Activated CD8-positive, alpha-beta memory T cell treated with anti-CD3 and anti-CD28 coated beads, Interleukin-2, amount 10 ng/mL, durations not matched to agents 7 days and 5 days (primary cell): ENCODE results near the gene TMEM222. TPM values are rescaled to one million over a fixed set of nuclear protein-coding genes. Genes with fewer than 3 reads are reported as not detected.
A peak's percentile ranks its signal among the peaks of the same experiment; 100 is the strongest.

Experiments
- ATAC-seq: fragments of 150-1000 bp; cut with Tn5 transposase; one replicate; pipeline ENCODE4 v1.10.0; 2021; ENCODE audit warnings: moderate library complexity
- CTCF ChIA-PET: fragments of 350-600 bp; sonication (Branson Sonifier 250); formaldehyde crosslinking; loops from one replicate; lab custom pipeline; 2021; ENCODE audit warnings: antibody characterized with exemption; lab: Charles Lee
- DNase-seq: peaks from one replicate; pipeline ENCODE4 v3.0.0-alpha.2; 2020
- H3K27ac Mint-ChIP-seq: one replicate; pipeline ENCODE4 v1.8.0; 2021; ENCODE audit warnings: mild to moderate bottlenecking, mixed read lengths
- H3K27me3 Mint-ChIP-seq: one replicate; pipeline ENCODE4 v1.8.0; 2021; ENCODE audit warnings: mixed read lengths
- H3K36me3 Mint-ChIP-seq: one replicate; pipeline ENCODE4 v1.8.0; 2021; ENCODE audit warnings: mild to moderate bottlenecking, mixed read lengths
- H3K4me1 Mint-ChIP-seq: one replicate; pipeline ENCODE4 v1.8.0; 2021; ENCODE audit warnings: mixed read lengths
- H3K4me3 Mint-ChIP-seq: one replicate; pipeline ENCODE4 v1.8.0; 2021; ENCODE audit warnings: mild to moderate bottlenecking, moderate library complexity, mixed read lengths
- H3K9me3 Mint-ChIP-seq: one replicate; pipeline ENCODE4 v1.8.0; 2022; ENCODE audit warnings: low read depth, mixed read lengths
- total RNA-seq, 2 experiments: library from RNA; stranded (reverse); gene quantifications; one replicate each; pipeline ENCODE4 v1.2.3, GENCODE V29; 2021

The TMEM222 gene
- total RNA-seq, 2 experiments from 2014 or later, result 31.0 to 44.2 TPM

DNA sequence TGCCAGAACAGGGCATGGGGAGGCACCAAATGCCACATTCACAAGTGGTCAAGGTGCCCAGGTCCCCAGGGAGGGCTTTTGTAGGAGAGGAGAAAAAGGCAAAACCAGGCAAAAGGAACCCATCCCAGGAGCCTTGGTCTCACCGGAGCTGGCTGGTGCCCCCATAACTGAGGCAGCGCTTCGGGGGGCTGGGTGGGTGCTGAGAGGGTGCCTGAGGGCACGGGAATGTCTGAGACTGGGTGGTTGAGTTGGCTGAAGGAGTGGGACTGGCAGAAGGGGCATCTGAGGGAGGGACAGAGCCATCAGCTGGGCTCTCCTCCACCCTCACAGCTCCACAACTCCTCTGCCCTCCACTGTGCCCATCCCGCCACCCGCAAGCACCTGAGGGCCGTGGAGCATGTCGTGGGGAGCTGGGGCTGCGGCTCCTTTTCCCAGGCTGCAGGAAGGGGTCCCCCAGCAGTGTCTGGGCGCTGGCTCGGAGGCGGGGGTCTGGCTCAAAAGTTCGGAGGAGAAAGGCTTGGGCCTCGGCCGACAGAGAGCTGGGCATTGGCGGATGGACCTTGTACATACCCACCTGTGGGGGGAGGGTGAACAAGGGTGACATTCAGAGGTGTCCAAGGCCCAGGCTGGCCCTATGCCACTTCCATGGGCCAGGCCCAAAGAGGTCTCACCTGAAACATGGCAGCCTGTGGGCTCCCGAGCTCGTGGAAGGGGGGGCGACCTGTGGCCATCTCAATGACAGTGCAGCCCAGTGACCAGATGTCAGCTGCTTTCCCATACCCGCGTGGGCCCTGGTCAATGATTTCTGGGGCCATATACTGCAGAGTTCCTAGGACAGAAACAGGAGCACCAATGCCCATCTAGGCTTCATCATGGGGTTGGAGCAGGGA lies 36.3 kb downstream of the TMEM222 start:
- DNase-seq (no peak), ATAC-seq (no peak)
- Mint-ChIP-seq H3K27ac (no peak overlapping the region), H3K4me1 (peaks cover 44% of the 10 kb centered on the region), H3K4me3 (no peak overlapping the region), H3K27me3 (peaks cover 8% of the 10 kb centered on the region), H3K9me3 (no peaks in the 10 kb centered on the region), H3K36me3 (no peaks in the 10 kb centered on the region)
- CTCF ChIA-PET, result interaction anchor here (0.8 to 8.2 kb wide), 32 partner anchors 9 to 314 kb away, joined by 3 to 136 read pairs (median 5); partner anchors contain the start of genes CD164L2, FCN3, GPR3 and IFI6

DNA sequence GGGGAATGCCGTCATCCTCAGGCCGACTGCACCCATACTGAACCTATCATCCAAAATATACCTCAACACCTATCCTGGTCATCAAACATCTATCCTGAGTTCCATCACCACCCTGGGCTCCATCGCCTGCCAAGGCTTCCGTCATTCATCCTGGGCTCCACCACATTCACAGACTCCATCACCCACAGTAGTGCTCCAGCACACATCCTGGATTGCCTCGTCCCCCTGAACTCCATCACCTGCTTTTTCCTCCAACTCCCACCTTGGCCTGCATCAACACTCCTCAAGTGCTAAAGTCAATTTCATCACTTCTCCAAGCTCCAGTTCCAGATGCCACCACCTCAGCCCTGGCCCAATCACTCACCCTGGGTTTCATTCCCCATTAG lies 37.0 kb downstream of the TMEM222 start:
- no peak overlapping the region for H3K4me3 Mint-ChIP-seq
- DNase-seq, result no peak
- H3K36me3 Mint-ChIP-seq, result no peaks in the 10 kb centered on the region
- CTCF ChIA-PET, result interaction anchor here (1.3 to 8.2 kb wide), 12 partner anchors 10 to 304 kb away, joined by 4 to 136 read pairs (median 25); partner anchors contain the start of genes CD164L2, MAP3K6 and SYTL1
- H3K9me3 Mint-ChIP-seq, result no peaks in the 10 kb centered on the region
- H3K27ac Mint-ChIP-seq, result peak overlapping the region; percentile 5
- H3K27me3 Mint-ChIP-seq, result peaks cover 8% of the 10 kb centered on the region
- no peak for ATAC-seq
- peaks cover 44% of the 10 kb centered on the region for H3K4me1 Mint-ChIP-seq

GRCh38 chr1:27359822-27360158 lies 37.8 kb downstream of the TMEM222 start:
- no peaks in the 10 kb centered on the region for H3K9me3 Mint-ChIP-seq
- H3K36me3 Mint-ChIP-seq, result no peaks in the 10 kb centered on the region
- H3K27ac Mint-ChIP-seq, result no peak overlapping the region
- CTCF ChIA-PET, result interaction anchor here (1.2 to 8.2 kb wide), 7 partner anchors 9 to 303 kb away, joined by 4 to 136 read pairs (median 29); partner anchors contain the start of genes CD164L2, MAP3K6 and SYTL1
- H3K4me1 Mint-ChIP-seq, result peaks cover 47% of the 10 kb centered on the region
- ATAC-seq (no peak), DNase-seq (no peak)
- peak overlapping the region; percentile 53 for H3K4me3 Mint-ChIP-seq
- peaks cover 8% of the 10 kb centered on the region for H3K27me3 Mint-ChIP-seq

- H3K27me3 Mint-ChIP-seq, result peaks cover 8% of the 10 kb centered on the region
- no peaks in the 10 kb centered on the region for H3K36me3 Mint-ChIP-seq
- H3K27ac Mint-ChIP-seq, result no peak overlapping the region
- DNase-seq (peak; percentile 60), ATAC-seq (peak; percentile 32)
- H3K9me3 Mint-ChIP-seq, result no peaks in the 10 kb centered on the region
- H3K4me3 Mint-ChIP-seq, result peak overlapping the region; percentile 53
- CTCF ChIA-PET, result interaction anchor here (1.2 to 8.2 kb wide), 8 partner anchors 8 to 302 kb away, joined by 4 to 136 read pairs (median 25); partner anchors contain the start of genes CD164L2, MAP3K6 and SYTL1
- peaks cover 49% of the 10 kb centered on the region for H3K4me1 Mint-ChIP-seq
These were observed 38.4 kb downstream of the TMEM222 start for GRCh38 chr1:27360159-27361043.

DNA sequence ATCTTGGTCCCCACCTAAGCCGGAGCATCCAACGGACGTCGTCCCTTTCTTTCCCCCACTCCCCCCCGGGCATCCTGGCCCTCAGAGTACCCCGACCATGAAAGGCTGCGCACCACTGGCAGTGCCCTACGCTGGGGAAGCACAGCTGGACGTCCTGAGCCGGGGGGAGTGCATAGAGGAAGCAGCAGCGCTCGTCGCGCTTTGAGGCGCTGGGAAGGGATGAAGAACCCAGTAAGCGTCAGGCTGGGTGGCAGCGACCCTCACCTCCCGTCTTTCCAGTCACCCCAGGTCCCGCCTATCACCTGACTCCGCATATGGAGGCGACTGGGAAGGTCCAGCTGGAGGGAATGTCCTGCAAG lies 39.1 kb downstream of the TMEM222 start:
- Mint-ChIP-seq H3K4me3 (peak overlapping the region; percentile 53), H3K9me3 (no peaks in the 10 kb centered on the region), H3K4me1 (peaks cover 45% of the 10 kb centered on the region), H3K27ac (no peak overlapping the region), H3K27me3 (peaks cover 8% of the 10 kb centered on the region), H3K36me3 (no peaks in the 10 kb centered on the region)
- DNase-seq (no peak), ATAC-seq (no peak)
- CTCF ChIA-PET, result interaction anchor here (1.3 to 2.1 kb wide), 3 partner anchors 28 to 64 kb away, joined by 3 to 8 read pairs (median 5); no protein-coding TSS in a partner anchor

DNA sequence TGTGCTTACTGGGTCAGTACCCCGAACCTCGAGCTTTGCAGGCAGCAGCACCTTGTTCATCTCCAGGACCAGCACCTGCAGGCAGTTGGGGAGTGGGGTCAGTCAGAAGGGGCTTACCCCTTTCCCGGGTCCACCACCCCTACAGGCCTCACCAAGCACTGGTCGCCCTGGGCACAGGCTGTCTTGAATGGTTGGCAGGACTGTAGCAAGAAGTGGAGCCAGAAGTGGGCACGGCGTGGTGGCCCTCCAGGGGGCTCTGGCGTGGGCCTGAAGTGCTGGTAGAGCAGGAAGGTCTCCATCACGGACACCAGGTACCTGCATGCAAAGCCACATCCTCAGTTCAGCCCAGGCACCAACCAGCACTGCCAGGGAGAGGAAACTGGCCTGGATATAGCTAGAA lies 39.6 kb downstream of the TMEM222 start:
- ATAC-seq (no peak), DNase-seq (no peak)
- Mint-ChIP-seq H3K36me3 (no peaks in the 10 kb centered on the region), H3K4me1 (peaks cover 39% of the 10 kb centered on the region), H3K4me3 (no peak overlapping the region), H3K27ac (no peak overlapping the region), H3K9me3 (no peaks in the 10 kb centered on the region), H3K27me3 (peaks cover 8% of the 10 kb centered on the region)
- CTCF ChIA-PET, result interaction anchor here (1.3 to 2.1 kb wide), 4 partner anchors 29 to 64 kb away, joined by 3 to 8 read pairs (median 5); no protein-coding TSS in a partner anchor

GRCh38 chr1:27363766-27364695 lies 42.1 kb downstream of the TMEM222 start:
- DNase-seq, result no peak
- Mint-ChIP-seq H3K4me3 (no peak overlapping the region), H3K27ac (no peak overlapping the region), H3K9me3 (no peaks in the 10 kb centered on the region), H3K36me3 (no peaks in the 10 kb centered on the region), H3K27me3 (peaks cover 11% of the 10 kb centered on the region), H3K4me1 (peaks cover 31% of the 10 kb centered on the region)
- no peak for ATAC-seq
- CTCF ChIA-PET, result interaction anchor here (1.1 to 9.1 kb wide), 5 partner anchors 7 to 41 kb away, joined by 3 to 127 read pairs (median 24); partner anchors contain the start of gene GPR3

DNA sequence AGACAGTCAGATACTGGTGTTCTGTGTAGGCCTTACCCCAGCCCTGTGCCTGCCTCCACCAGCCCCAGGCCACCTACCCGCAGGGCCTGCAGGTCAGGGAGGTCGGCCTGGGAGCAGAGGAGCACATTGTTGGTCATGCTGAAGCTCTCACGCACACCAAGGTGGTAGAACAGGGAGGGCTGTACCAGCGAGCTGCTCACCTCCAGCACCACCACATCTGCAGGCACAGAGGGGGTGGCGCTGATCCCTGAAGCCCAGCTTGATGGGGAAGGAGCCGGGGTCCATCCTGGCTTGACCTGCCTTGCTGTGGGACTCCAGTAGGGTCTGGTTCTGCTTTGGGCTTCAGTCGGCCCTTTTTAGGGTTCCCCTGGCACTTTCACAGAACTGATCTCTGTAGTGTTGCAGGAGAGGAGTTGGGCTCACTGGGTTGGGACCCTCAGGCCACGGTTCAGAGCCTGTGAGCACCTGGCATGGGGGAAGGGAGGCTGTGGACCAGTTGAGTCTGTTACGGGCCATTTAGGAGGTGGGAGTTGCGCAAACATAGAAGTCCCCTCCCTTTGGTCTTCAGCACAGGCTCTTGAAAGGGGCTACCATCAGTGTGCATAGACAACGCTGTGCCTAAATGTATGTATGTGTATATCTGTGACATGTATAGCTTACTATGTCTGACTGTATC lies 42.9 kb downstream of the TMEM222 start:
- ATAC-seq, result no peak
- peak overlapping the region; percentile 78 for H3K4me3 Mint-ChIP-seq
- H3K9me3 Mint-ChIP-seq, result no peaks in the 10 kb centered on the region
- H3K27me3 Mint-ChIP-seq, result peaks cover 9% of the 10 kb centered on the region
- H3K27ac Mint-ChIP-seq, result no peak overlapping the region
- CTCF ChIA-PET, result interaction anchor here (0.9 to 9.1 kb wide), 16 partner anchors 8 to 320 kb away, joined by 3 to 127 read pairs (median 10); partner anchors contain the start of genes GPR3 and SYTL1
- H3K36me3 Mint-ChIP-seq, result no peaks in the 10 kb centered on the region
- peaks cover 32% of the 10 kb centered on the region for H3K4me1 Mint-ChIP-seq
- no peak for DNase-seq

DNA sequence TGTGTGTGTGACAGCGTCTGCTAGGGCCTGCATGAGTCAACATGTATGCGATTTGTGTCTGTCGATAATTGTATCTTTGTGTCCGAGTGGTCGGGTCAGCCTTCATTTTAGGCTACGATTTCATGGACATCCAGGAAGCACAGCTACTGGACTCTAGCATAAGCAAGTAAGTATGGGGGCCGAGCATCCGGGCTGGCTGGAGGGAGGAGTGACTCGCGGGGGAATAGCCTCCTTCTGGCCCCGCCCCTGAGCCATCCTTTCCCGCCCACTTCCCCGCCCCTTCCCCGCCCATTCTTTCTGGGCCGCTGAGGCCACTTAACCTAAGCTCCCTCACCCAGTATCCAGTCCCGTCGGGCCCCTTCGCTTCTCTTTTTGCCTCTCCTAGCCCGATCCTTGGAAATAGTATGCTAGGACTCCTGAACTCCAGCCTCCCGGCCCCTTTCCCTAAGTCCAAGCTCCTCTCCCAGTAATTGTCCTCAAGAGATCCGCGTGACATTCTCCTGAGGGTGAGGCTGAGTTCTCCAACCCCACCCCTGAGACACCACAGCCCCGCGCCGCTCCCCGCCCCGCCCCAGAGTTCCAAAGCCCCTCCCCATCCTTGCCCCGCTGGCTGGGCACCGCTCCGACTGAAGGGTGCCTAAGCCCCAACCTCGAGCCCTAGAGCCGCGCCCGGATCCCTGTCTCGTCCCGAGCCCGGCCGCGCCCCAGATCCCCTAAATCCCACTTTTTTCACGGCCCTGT lies 43.6 kb downstream of the TMEM222 start:
- H3K27ac Mint-ChIP-seq, result peak overlapping the region; percentile 79
- DNase-seq (peak; percentile 89), ATAC-seq (peak; percentile 69)
- peaks cover 27% of the 10 kb centered on the region for H3K4me1 Mint-ChIP-seq
- CTCF ChIA-PET, result interaction anchor here (0.6 to 9.1 kb wide), 30 partner anchors 9 to 321 kb away, joined by 3 to 127 read pairs (median 4); partner anchors contain the start of genes GPR3 and SYTL1
- H3K4me3 Mint-ChIP-seq, result peak overlapping the region; percentile 78
- no peaks in the 10 kb centered on the region for H3K36me3 Mint-ChIP-seq
- H3K27me3 Mint-ChIP-seq, result peaks cover 7% of the 10 kb centered on the region
- H3K9me3 Mint-ChIP-seq, result no peaks in the 10 kb centered on the region

GRCh38 chr1:27366113-27366410 lies 44.1 kb downstream of the TMEM222 start:
- Mint-ChIP-seq H3K4me3 (peak overlapping the region; percentile 78), H3K4me1 (peaks cover 26% of the 10 kb centered on the region), H3K27me3 (peaks cover 7% of the 10 kb centered on the region), H3K36me3 (no peaks in the 10 kb centered on the region), H3K27ac (peak overlapping the region; percentile 74), H3K9me3 (no peaks in the 10 kb centered on the region)
- peak; percentile 79 for ATAC-seq
- CTCF ChIA-PET, result interaction anchor here (0.6 to 9.1 kb wide), 31 partner anchors 9 to 322 kb away, joined by 3 to 127 read pairs (median 4); partner anchors contain the start of genes GPR3 and SYTL1
- DNase-seq, result peak; percentile 83
